Muscle of back (tissue), 11 donors: Measurements from ENCODE around the gene EARS2. TPM values are rescaled to one million over a fixed set of nuclear protein-coding genes. Genes with fewer than 3 reads are reported as not detected.

Source experiments
- DNase-seq, 3 donors: peaks; one replicate each; pipeline versions ENCODE4 v3.0.0 to v3.0.0-alpha.2; 2013
- polyA plus RNA-seq, 10 donors: library from polyadenylated mRNA; unstranded; fragments of 120-200 nt; gene quantifications; one replicate each; pipeline ENCODE4 v1.2.1, GENCODE V29; 2013; ENCODE audit not compliant: insufficient read length in 10 of 10

Gene EARS2
- polyA plus RNA-seq, 10 donors = 11.9 to 21.0 (median 16.6) TPM

DNA sequence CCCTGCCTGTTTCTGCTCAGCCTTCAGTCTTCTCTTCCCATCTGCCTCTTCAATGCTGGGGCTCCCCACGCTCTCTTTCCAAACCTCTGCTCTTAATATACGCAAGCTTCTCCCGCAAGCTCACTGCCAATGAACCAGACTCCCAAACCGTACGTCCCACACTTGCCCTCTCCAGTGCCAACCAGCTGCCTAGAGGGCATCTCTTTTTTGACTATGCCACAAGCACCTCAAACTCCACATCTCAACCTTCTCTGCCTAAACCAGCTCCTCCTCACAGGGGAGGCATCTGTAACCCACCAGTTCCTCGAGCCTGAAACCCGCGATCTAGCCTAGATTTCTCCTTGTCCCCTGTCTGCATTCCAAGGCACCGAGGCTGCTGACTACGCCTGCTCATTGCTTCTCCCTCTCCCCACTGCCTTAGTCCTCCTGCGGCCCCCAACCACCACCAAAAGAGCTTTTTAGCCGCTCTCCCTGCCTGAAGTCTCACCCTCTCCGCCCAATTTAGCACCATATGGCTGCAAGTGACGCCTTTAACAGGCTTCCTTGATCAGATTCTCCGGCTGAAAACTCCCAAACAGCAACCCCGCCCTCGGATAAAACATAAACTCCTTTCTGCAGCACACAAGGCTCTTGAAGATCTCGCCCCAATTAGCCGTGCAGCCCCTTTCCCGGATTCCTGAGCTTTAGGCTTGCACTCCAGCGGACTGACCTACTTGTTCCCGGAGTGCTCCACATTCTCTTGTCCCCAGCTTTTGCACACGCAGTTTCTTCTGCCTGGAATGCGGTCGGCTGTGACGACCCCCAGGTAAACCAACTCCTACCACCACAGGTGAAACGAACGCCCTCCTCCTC, 48.3 kb downstream of the EARS2 start:
- DNase-seq = peak in 2 of 3 donors; percentile 28 to 60

DNA sequence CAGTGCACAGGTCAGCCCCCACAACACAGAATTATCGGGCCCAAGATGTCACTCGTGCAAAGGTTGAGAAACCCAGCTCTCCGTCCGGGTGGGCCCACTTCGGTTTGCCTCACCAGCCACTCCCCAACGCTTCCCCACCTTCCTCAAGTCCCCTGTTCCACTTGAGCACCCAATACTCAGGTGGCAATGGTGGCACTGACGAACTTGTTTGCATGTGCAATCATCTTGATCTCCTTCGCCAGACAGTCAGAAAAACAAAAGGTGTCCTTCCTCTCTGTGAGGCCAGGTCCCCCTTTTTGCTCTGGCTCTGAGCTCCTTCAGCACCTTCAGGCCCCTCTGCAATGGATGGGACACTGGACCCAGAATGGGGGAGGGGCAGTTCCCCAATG, 50.5 kb downstream of the EARS2 start:
- no peak for DNase-seq

DNA sequence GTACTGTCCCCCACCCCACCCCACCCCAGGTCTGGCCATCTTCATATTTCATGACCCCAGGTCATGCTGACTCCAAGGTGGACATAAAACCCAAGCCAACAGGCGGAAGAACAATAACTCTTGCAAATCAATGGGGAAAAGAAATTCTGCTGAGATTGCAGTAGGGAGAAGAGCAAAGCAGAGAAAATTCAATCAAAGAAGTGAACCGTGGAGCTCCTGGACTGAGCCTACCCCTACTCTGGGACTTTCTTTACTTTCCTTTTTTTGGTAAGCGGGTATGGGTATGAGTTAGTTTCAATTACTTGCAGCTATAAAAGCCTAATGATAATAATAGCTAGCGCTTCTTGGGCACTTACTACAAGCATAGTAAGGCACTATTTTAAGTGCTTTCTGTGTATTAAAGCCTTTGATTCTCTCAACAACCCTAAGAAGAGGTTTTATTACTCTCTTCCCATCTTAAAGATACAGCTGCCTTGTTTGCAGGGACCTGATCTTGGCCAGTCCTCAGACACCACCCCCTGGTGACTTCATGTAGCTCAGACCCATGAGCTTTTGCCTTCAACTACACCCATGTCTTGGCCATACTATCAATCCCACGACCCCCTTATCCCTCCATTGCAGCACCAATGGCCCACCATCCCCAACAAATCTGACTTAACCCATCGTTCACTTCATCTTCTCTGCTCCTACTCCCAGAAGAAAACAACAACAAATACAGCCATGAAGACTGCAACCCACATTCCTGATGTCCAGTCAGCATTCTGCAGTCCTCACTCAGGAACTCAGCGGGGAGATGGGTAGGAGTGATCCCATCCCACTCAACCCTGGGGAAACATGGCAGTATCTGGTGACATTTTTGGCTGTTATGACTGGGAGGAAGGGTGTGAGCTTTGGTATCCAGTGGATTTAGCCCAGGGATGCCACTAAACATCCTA, 51.2 kb downstream of the EARS2 start:
- no peak for DNase-seq

DNA sequence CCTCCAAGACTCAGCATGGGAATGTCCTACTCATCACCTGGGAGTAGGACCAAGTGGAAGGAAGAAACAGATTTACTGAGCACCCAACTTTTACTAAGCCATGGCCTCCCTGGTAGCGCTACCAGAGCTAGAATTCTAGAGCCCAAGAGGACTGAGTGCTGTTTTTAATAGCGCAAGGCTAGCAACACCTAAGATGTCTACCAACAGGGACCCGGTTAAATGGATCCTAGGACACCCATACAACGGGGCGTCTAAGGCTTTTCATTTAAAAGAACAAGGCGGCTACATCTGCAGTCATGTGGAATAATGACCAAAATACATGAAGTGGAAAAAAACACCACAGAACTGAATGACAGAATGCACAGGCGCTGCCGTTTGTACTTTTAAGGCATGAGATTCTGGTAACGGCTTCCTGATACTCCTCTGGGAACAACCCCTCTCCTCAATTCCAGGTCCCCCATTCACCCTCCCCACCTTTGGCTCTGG, 51.9 kb downstream of the EARS2 start:
- no peak for DNase-seq

DNA sequence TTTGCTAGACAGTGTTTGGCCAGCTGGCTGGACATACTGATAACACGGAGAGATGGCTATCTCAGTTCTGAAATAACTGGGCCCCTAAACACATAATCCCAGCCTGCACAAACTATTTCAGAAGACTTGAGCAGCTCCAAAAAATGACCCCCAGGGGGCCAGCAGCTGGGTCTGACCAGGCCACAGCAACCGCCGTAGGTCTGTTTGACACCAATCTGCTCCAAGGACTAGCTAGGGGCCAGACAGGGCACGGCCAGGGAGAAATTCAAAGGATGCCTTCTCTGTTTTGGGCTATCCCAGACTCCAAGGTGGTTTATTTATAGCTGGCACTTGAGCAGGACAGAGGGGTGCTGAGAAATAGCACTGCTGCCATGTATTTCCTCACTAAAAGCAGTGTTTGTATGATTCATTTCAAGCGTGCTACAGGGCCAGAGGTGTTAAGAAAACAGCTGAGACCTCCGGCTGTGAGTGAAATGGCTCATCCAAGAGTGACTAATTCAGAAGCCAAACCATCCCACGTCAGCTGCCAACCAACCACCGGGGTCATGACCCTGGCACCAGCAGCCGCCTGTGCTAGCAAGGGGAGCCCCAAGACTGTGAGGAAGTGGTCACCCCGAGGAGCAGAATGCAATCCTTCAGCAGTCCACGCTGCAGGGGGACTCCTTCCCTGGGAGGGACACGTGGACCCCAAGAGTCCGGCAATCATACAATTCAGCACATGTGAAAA, 52.5 kb downstream of the EARS2 start:
- peak; percentile 27 to 76 (median 35) for DNase-seq

DNA sequence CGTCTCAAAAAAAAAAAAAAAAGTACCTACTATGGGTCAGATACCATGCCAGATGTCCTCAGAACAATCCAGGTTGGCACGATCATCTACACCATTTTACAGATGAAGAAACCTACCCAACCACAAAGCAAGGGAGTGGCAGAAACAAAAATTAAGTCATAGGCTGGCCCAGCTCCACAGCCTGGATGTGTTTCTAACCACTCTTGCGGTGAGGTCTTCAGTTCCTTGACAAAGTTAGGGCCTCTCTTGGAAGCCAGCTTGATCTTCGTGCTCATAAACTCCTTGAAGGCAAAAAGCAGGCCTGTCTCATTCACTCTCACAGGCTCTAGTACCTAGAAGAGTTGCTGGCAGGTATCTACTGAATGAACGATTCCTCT, 53.1 kb downstream of the EARS2 start:
- DNase-seq = peak in 2 of 3 donors; percentile 32 to 33

DNA sequence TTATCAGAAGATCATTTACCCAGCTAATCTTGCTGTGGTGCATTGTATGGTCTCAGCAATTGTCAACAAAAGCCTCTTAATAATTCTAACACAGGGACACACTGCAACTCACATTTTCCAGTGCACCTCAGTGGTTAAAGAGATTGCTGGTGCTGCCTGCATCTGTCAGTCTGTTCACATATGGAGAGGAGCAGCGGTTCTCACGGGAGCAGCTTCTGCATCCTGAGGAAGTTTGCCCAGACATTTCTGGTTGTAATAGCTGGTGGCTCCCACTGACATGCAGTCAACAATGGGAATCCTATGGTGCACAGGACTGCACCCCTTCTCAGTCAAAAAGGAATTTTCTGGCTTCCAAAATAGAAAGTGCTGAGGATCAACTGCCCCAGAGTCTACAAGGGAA, 54.7 kb downstream of the EARS2 start:
- DNase-seq = no peak

DNA sequence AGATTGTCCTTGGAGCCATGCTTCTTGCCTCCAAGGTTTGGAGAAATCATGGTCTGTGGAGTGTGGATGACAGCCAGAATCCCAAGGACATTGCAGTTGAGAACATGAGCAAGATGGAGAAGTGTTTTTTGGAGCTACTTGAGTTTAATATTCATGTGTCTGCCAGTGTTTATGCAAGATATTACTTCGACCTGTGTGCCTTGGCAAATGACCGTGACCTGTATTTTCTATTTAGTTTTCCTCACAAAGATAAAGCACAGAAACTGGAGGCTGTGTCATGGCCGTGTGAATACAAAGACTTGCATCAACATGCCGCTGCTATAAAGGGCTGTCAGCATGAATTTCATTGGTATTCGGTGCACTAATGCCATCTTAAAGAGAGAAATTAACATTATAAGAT, 55.9 kb downstream of the EARS2 start:
- DNase-seq = no peak

- no peak for DNase-seq
Observed at GRCh38 chr16:23500862-23501225, 56.3 kb downstream of the EARS2 start.

- no peak for DNase-seq
Observed at GRCh38 chr16:23500212-23500861, 56.8 kb downstream of the EARS2 start.

DNA sequence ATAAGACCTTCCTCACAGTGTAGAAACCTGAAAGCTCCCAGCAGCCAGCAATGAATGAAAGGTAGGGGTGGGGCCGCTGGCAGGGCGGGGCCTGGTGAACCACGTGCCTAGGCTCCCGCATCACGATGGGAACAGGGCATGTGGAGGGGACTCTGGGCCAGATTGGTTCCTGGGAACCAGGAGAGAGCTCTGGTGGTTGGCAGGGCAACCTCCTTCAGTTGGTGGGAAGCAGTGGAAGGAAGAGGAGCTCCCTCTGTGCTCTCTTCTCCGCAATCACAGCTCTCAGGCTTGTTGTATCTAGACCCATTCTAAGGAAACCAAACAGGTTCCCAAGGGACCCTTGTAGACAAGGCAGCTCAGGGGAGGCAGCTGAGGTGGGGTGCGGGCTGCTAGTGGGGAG, 57.3 kb downstream of the EARS2 start:
- no peak for DNase-seq

DNA sequence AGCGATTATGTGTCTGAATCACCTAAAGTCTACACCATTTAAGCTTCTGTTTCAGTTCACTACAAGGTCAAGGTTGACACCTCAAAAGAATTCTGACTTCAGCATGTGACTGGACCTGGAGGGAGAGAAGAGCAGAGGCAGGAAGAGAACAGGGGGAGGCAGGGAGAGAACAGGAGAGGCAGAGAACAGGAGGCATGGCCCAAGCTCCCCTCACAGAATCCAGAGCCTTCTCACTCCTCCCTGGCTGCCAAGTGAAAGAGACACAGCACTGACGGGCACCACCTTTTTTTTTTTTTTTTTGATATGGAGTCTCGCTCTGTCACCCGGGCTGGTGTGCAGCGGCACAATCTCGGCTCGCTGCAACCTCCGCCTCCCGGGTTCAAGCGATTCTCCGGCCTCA, 58.3 kb downstream of the EARS2 start:
- DNase-seq = no peak

- DNase-seq = no peak
Observed at GRCh38 chr16:23497543-23497868, 59.6 kb downstream of the EARS2 start.

GRCh38 chr16:23496821-23497542, 60.2 kb downstream of the EARS2 start:
- peak in 1 of 3 donors; percentile 11 for DNase-seq

- no peak for DNase-seq
Observed at GRCh38 chr16:23495671-23496070, 61.5 kb downstream of the EARS2 start.

DNA sequence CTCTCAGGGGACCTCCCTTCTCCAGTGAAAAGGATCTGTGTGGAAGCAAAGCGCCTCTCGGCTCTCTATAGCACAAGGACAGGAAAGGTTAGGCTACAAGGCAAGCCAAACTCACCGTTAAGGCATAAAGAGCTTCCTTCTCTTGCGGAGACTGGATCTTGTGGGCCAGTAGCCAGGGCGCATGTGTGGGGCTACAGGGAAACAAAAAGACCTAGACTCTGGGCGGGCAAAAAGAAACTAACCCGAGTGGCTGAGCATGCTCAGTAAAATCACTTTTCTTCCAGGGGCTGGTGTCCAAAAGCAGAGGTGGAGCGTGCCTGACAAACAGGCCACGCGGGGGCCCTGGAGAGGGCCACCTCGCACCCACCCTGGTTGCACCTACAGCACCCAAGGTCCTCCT, 63.0 kb downstream of the EARS2 start:
- no peak for DNase-seq

GRCh38 chr16:23491490-23492391, 65.4 kb downstream of the EARS2 start:
- DNase-seq = no peak

GRCh38 chr16:23486480-23486879, 70.7 kb downstream of the EARS2 start:
- no peak for DNase-seq

GRCh38 chr16:23485841-23486240, 71.3 kb downstream of the EARS2 start:
- no peak for DNase-seq

- DNase-seq = no peak
Observed at GRCh38 chr16:23485257-23485614, 71.9 kb downstream of the EARS2 start.
